HG02571 (cell line): Measurements from ENCODE around the gene DRC3.
"Not testable (repeated sequence)": the region's sequence is repeated elsewhere in the genome, so short reads cannot be mapped to it uniquely, and the experiment has no call there.

ENCODE experiments used
- ATAC-seq: cut with Tn5 transposase; IDR thresholded peaks from one replicate; pipeline ENCODE4 v1.9.1; 2021; ENCODE audit warnings: mild to moderate bottlenecking, moderate library complexity; ENCODE audit not compliant: unreplicated experiment

DRC3 gene

GRCh38 chr17:17989618-17990017, 17.0 kb downstream of the DRC3 start:
- no peak for ATAC-seq

- no peak for ATAC-seq
Measured at GRCh38 chr17:17990282-17990681, 17.6 kb downstream of the DRC3 start.

- ATAC-seq = no peak
Measured at GRCh38 chr17:17993366-17993765, 20.7 kb downstream of the DRC3 start.

- no peak for ATAC-seq
Measured at GRCh38 chr17:17993852-17994251, 21.2 kb downstream of the DRC3 start.

GRCh38 chr17:17994271-17995069, 21.8 kb downstream of the DRC3 start:
- ATAC-seq = no peak

GRCh38 chr17:17995887-17996286, 23.2 kb downstream of the DRC3 start:
- ATAC-seq = not testable (repeated sequence)

- no peak for ATAC-seq
Measured at GRCh38 chr17:17998934-17999333, 26.3 kb downstream of the DRC3 start.

- no peak for ATAC-seq
Measured at GRCh38 chr17:17999364-18000029, 26.8 kb downstream of the DRC3 start.

- ATAC-seq = no peak
Measured at GRCh38 chr17:18000030-18000408, 27.4 kb downstream of the DRC3 start.

GRCh38 chr17:18002171-18002570, 29.5 kb downstream of the DRC3 start:
- no peak for ATAC-seq

GRCh38 chr17:18004345-18004744, 31.7 kb downstream of the DRC3 start:
- no peak for ATAC-seq

- no peak for ATAC-seq
Measured at GRCh38 chr17:18004884-18005305, 32.2 kb downstream of the DRC3 start.

GRCh38 chr17:18005496-18005895, 32.8 kb downstream of the DRC3 start:
- ATAC-seq = no peak

GRCh38 chr17:18006495-18007239, 34.0 kb downstream of the DRC3 start:
- ATAC-seq = no peak

GRCh38 chr17:18008496-18009268, 36.0 kb downstream of the DRC3 start:
- no peak for ATAC-seq

- no peak for ATAC-seq
Measured at GRCh38 chr17:18009609-18010420, 37.2 kb downstream of the DRC3 start.

- no peak for ATAC-seq
Measured at GRCh38 chr17:18011286-18011685, 38.6 kb downstream of the DRC3 start.

- ATAC-seq = no peak
Measured at GRCh38 chr17:18014006-18014405, 41.3 kb downstream of the DRC3 start.

- ATAC-seq = no peak
Measured at GRCh38 chr17:18015593-18015992, 42.9 kb downstream of the DRC3 start.

- ATAC-seq = no peak
Measured at GRCh38 chr17:18016426-18016825, 43.8 kb downstream of the DRC3 start.
